Measurements from ENCODE around the gene NFU1.
"Not testable (repeated sequence)": the region's sequence is repeated elsewhere in the genome, so short reads cannot be mapped to it uniquely, and the experiment has no call there.

NFU1 gene

GRCh38 chr2:69424419-69424818 is 12.8 kb downstream of the NFU1 start:
- Histone ChIP-seq H2AFZ (ENCODE audit: low read length) (no peak overlapping the region), H3K4me3 (ENCODE audit: low read length, poor library complexity, severe bottlenecking) (no peak overlapping the region), H3K79me2 (ENCODE audit: insufficient read depth, low read length) (no peaks in the 10 kb centered on the region), H3K9me2 (replicated peaks; ENCODE audit: low read depth, low read length) (no peaks in the 10 kb centered on the region), H3K27me3 (ENCODE audit: insufficient read depth, low read length, poor library complexity, severe bottlenecking) (no peaks in the 10 kb centered on the region), H3K9me3 (ENCODE audit: insufficient read depth, low read depth, low read length) (no peaks in the 10 kb centered on the region), H3K36me3 (ENCODE audit: insufficient read depth, low read length) (0 out of 2 replicates have a peak, but pooled peaks cover 2% of the 10 kb centered on the region), H3K9ac (ENCODE audit: low read depth, low read length, poor library complexity, severe bottlenecking) (no peak overlapping the region), H3K4me2 (ENCODE audit: low read depth, low read length, poor library complexity, severe bottlenecking) (no peak overlapping the region), H3F3A (ENCODE audit: low read depth) (no peaks in the 10 kb centered on the region), H4K20me1 (ENCODE audit: insufficient read depth, low read length, poor library complexity, severe bottlenecking) (no peaks in the 10 kb centered on the region), H3K4me1 (ENCODE audit: insufficient read depth, low read length, poor library complexity, severe bottlenecking) (no peaks in the 10 kb centered on the region)
- TF ChIP-seq CTCF (conservative IDR thresholded peaks at IDR 0.05; ENCODE audit: low read length): no peak
- no peak for TF ChIP-seq EZH2phosphoT487 (IDR thresholded peaks at IDR 0.05; ENCODE audit: borderline replicate concordance)

DNA sequence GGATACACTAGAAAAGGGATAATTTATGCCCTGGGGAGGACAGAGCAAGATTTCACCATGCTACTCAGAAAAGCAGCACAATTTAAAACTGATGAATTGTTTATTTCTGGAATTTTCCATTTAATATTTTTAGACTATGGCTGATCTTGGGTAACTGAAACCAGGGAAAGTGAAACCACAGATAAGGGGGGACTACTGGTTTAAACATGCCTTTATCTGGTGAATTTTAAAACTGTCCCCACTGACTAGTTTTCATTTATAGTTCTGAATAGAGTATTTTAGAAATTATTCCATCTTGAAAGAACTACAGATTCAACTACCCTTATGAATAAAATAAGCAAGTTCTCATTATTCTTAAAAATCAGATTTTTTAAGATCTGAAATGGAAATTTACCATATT is 15.0 kb downstream of the NFU1 start:
- H3K4me2 ChIP-seq (ENCODE audit: low read depth, low read length, poor library complexity, severe bottlenecking): no peak overlapping the region

DNA sequence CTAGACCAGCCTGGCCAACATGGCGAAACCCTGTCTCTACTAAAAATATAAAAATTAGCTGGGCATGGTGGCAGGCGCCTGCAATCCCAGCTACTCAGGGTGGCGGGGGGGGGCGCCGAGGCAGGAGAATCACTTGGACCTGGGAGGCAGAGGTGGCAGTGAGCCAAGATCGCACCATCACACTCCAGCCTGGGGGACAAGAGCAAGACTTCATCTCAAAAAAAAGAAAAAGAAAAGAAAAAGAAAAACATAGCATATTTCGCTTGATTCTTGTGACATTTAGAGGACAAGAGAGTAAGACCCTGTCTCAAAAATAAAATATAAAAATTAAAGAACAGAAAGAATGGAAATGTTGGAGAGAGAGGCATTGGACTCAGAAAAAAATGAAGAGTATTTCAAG is 18.1 kb downstream of the NFU1 start:
- H4K20me1 ChIP-seq (ENCODE audit: insufficient read depth, low read length, poor library complexity, severe bottlenecking); H3K9me3 ChIP-seq (ENCODE audit: insufficient read depth, low read depth, low read length); H3K27me3 ChIP-seq (ENCODE audit: insufficient read depth, low read length, poor library complexity, severe bottlenecking); H3K4me2 ChIP-seq (ENCODE audit: low read depth, low read length, poor library complexity, severe bottlenecking); H3K9me2 ChIP-seq (replicated peaks; ENCODE audit: low read depth, low read length); H3K4me3 ChIP-seq (ENCODE audit: low read length, poor library complexity, severe bottlenecking); H3K36me3 ChIP-seq (ENCODE audit: insufficient read depth, low read length); H3K4me1 ChIP-seq (ENCODE audit: insufficient read depth, low read length, poor library complexity, severe bottlenecking); H3F3A ChIP-seq (ENCODE audit: low read depth); H3K79me2 ChIP-seq (ENCODE audit: insufficient read depth, low read length); H3K9ac ChIP-seq (ENCODE audit: low read depth, low read length, poor library complexity, severe bottlenecking); H2AFZ ChIP-seq (ENCODE audit: low read length): not testable (repeated sequence)

More for the DNA sequence above, 15.0 kb downstream of the NFU1 start:
- Histone ChIP-seq H3K36me3 (ENCODE audit: insufficient read depth, low read length) (no peaks in the 10 kb centered on the region; the same call in 1 of the 2 replicates), H4K20me1 (ENCODE audit: insufficient read depth, low read length, poor library complexity, severe bottlenecking) (no peaks in the 10 kb centered on the region), H3K4me3 (ENCODE audit: low read length, poor library complexity, severe bottlenecking) (no peak overlapping the region), H3K79me2 (ENCODE audit: insufficient read depth, low read length) (no peaks in the 10 kb centered on the region), H3K9ac (ENCODE audit: low read depth, low read length, poor library complexity, severe bottlenecking) (no peak overlapping the region), H3K9me2 (replicated peaks; ENCODE audit: low read depth, low read length) (no peaks in the 10 kb centered on the region), H3K9me3 (ENCODE audit: insufficient read depth, low read depth, low read length) (no peaks in the 10 kb centered on the region), H2AFZ (ENCODE audit: low read length) (no peak overlapping the region), H3K27me3 (ENCODE audit: insufficient read depth, low read length, poor library complexity, severe bottlenecking) (no peaks in the 10 kb centered on the region), H3F3A (ENCODE audit: low read depth) (no peaks in the 10 kb centered on the region), H3K4me1 (ENCODE audit: insufficient read depth, low read length, poor library complexity, severe bottlenecking) (no peaks in the 10 kb centered on the region)
- TF ChIP-seq EZH2phosphoT487 (IDR thresholded peaks at IDR 0.05; ENCODE audit: borderline replicate concordance): no peak
- TF ChIP-seq CTCF (conservative IDR thresholded peaks at IDR 0.05; ENCODE audit: low read length): no peak

DNA sequence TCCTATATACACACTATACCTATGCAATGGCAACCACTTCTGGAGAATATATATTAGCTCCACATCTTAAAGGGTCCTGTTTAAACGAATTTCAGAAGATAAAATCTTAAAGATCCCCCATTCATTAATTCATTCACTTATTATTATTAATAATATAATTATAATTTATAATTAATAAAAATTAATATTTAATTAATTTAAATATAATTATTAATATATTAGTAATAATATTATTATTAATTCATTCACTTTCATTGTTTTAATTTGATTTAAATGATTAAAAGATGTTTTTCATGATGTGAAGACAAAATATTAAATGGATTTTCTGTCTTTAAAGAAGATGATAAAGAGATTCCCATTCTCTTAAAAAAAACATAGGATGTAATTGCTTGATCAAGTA is 21.1 kb downstream of the NFU1 start:
- Histone ChIP-seq H3K9me3 (ENCODE audit: insufficient read depth, low read depth, low read length) (no peaks in the 10 kb centered on the region), H3K36me3 (ENCODE audit: insufficient read depth, low read length) (peaks cover 5% of the 10 kb centered on the region; the same call in 1 of the 2 replicates), H3F3A (ENCODE audit: low read depth) (no peaks in the 10 kb centered on the region), H3K4me1 (ENCODE audit: insufficient read depth, low read length, poor library complexity, severe bottlenecking) (no peaks in the 10 kb centered on the region), H3K4me3 (ENCODE audit: low read length, poor library complexity, severe bottlenecking) (no peak overlapping the region), H3K27me3 (ENCODE audit: insufficient read depth, low read length, poor library complexity, severe bottlenecking) (no peaks in the 10 kb centered on the region), H3K9me2 (replicated peaks; ENCODE audit: low read depth, low read length) (no peaks in the 10 kb centered on the region), H4K20me1 (ENCODE audit: insufficient read depth, low read length, poor library complexity, severe bottlenecking) (no peaks in the 10 kb centered on the region), H2AFZ (ENCODE audit: low read length) (no peak overlapping the region), H3K79me2 (ENCODE audit: insufficient read depth, low read length) (no peaks in the 10 kb centered on the region), H3K4me2 (ENCODE audit: low read depth, low read length, poor library complexity, severe bottlenecking) (no peak overlapping the region), H3K9ac (ENCODE audit: low read depth, low read length, poor library complexity, severe bottlenecking) (no peak overlapping the region)
- TF ChIP-seq CTCF (conservative IDR thresholded peaks at IDR 0.05; ENCODE audit: low read length): no peak
- TF ChIP-seq EZH2phosphoT487 (IDR thresholded peaks at IDR 0.05; ENCODE audit: borderline replicate concordance): no peak
